ENCODE results near the gene AQP12B.

DNA sequence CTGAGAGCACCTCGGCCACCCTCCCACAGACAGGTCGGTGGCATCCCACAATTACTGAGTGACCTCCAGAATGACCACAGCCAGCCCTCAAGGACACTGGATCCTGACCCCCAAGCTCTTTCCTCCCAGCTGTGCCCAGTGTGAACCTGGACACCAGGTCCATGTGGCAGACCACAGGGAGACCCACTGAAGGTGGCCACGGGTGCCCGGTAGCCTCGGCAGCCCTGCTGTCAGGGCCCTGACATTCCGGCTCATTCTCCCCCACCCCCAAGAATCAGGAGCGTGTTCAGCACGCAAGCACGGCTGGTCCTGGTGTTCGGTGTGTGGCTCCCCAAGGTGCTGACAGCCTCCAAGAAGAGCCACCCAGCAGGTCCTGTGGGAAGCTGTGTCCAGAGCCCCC, 41.7 kb upstream of the AQP12B start:
- TF ChIP-seq, protein P1, sequence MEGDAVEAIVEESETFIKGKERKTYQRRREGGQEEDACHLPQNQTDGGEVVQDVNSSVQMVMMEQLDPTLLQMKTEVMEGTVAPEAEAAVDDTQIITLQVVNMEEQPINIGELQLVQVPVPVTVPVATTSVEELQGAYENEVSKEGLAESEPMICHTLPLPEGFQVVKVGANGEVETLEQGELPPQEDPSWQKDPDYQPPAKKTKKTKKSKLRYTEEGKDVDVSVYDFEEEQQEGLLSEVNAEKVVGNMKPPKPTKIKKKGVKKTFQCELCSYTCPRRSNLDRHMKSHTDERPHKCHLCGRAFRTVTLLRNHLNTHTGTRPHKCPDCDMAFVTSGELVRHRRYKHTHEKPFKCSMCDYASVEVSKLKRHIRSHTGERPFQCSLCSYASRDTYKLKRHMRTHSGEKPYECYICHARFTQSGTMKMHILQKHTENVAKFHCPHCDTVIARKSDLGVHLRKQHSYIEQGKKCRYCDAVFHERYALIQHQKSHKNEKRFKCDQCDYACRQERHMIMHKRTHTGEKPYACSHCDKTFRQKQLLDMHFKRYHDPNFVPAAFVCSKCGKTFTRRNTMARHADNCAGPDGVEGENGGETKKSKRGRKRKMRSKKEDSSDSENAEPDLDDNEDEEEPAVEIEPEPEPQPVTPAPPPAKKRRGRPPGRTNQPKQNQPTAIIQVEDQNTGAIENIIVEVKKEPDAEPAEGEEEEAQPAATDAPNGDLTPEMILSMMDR (IDR thresholded peaks at IDR 0.05; ENCODE audit: poor library complexity, severe bottlenecking), result no peak
- TF ChIP-seq RAD21 (conservative IDR thresholded peaks at IDR 0.05) (no peak), MXI1 (conservative IDR thresholded peaks at IDR 0.05; ENCODE audit: poor library complexity, severe bottlenecking) (no peak)
